ENCODE data around the gene HHAT.

GRCh38 chr1:210565306-210565705, 236.6 kb downstream of the HHAT start:
- TF ChIP-seq CTCF (conservative IDR thresholded peaks at IDR 0.05; ENCODE audit: low read depth, low read length) (no peak), MAZ (IDR thresholded peaks at IDR 0.05; ENCODE audit: borderline replicate concordance, low read depth, low read length) (no peak)
